Activated CD4-positive, alpha-beta T cell treated with anti-CD3 and anti-CD28 coated beads for 36 hours (primary cell): ENCODE results near the gene PTPN3. TPM values are rescaled to one million over a fixed set of nuclear protein-coding genes. Genes with fewer than 3 reads are reported as not detected.

Experiments
- ATAC-seq: fragments of 200-7000 bp; cut with Tn5 transposase; one replicate; pipeline ENCODE4 v1.10.0; 2021; ENCODE audit warnings: mild to moderate bottlenecking, moderate library complexity
- CTCF ChIA-PET: fragments of 350-600 bp; sonication (Branson Sonifier 250); formaldehyde crosslinking; loops from one replicate; lab custom pipeline; 2021; ENCODE audit warnings: antibody characterized with exemption; lab: Charles Lee
- POLR2A ChIA-PET: fragments of 350-600 bp; sonication (Branson Sonifier 250); formaldehyde crosslinking; loops from one replicate; lab custom pipeline; 2021; ENCODE audit warnings: antibody characterized with exemption, inconsistent platforms; lab: Charles Lee
- DNase-seq: peaks from one replicate; pipeline ENCODE4 v3.0.0-alpha.2; 2020
- H3K27ac Mint-ChIP-seq: one replicate; pipeline ENCODE4 v1.8.0; 2021; ENCODE audit warnings: mixed read lengths
- H3K27me3 Mint-ChIP-seq: one replicate; pipeline ENCODE4 v1.8.0; 2021; ENCODE audit warnings: mixed read lengths
- H3K36me3 Mint-ChIP-seq: one replicate; pipeline ENCODE4 v1.8.0; 2021; ENCODE audit warnings: low read depth, mixed read lengths
- H3K4me1 Mint-ChIP-seq: one replicate; pipeline ENCODE4 v1.8.0; 2021; ENCODE audit warnings: mixed read lengths
- H3K4me3 Mint-ChIP-seq: one replicate; pipeline ENCODE4 v1.8.0; 2021; ENCODE audit warnings: mild to moderate bottlenecking, moderate library complexity, mixed read lengths
- H3K9me3 Mint-ChIP-seq: one replicate; pipeline ENCODE4 v1.8.0; 2021; ENCODE audit warnings: low read depth, mixed read lengths
- intact Hi-C, 2 experiments: fragments of 100-400 bp; cut with DNase I in 1 of 2; cut with micrococcal nuclease in 1 of 2; formaldehyde crosslinking; loops; one replicate each; pipeline versions ENCODE4 v1.14.2 to v1.15.1; 2022 to 2024; cut with DNase I, micrococcal nuclease
- total RNA-seq, 2 experiments: library from RNA; stranded (reverse); gene quantifications; one replicate each; pipeline ENCODE4 v1.2.3, GENCODE V29; 2021

PTPN3 gene
- total RNA-seq, 2 experiments from 2014 or later: 0.32 to 0.46 TPM

DNA sequence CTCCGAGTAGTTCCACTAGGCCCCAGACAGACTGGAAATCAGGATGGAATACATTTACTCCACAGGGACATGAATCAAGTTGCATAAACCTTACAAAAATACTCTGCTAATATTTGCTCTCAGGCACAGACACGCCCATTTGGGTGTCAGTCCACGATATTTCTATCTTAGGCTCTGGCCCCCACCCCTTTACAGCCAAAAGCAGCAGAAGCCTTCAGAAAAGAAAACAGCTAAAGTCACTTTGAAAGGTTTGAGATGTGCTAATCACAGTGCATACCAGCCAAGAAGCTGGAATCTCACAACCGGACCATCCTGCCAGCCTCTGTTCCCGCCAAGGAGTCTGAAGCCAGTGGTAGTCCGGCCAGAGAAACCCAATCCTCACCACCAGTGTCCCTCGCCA, 22.6 kb downstream of the PTPN3 start:
- intact Hi-C loops: no loop called here
- H3K9me3 Mint-ChIP-seq: no peaks in the 10 kb centered on the region
- no peak overlapping the region for H3K4me3 Mint-ChIP-seq
- ChIA-PET POLR2A (no interaction called here), CTCF (interaction anchor here (1.0 to 1.7 kb wide), 2 partner anchors 11 to 35 kb away, joined by 3 to 6 read pairs; no protein-coding TSS in a partner anchor)
- H3K36me3 Mint-ChIP-seq: no peaks in the 10 kb centered on the region
- ATAC-seq: no peak
- peaks cover 21% of the 10 kb centered on the region for H3K27me3 Mint-ChIP-seq
- H3K27ac Mint-ChIP-seq: no peak overlapping the region
- H3K4me1 Mint-ChIP-seq: peaks cover 10% of the 10 kb centered on the region
- DNase-seq: no peak

DNA sequence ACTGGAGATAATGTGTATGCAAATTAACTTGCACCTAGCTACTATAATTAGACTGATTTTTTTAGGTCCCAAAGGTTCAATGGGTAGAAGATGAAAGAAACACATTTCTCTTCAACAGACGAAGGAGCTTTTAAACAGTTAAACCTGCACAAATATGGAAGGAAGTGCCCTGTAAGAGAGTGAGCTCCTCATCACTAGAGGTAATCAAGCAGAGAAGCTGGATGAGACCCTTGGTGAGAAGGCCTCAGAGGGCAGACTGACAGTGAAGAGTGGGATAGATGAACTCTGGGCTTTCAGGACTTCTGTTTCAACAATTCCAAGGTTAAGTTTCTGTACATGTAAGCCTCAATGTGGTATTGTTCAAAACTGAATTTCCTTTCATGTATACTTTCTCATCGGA, 23.2 kb downstream of the PTPN3 start:
- no peak for DNase-seq
- no peak overlapping the region for H3K27ac Mint-ChIP-seq
- intact Hi-C loops: no loop called here
- POLR2A ChIA-PET: no interaction called here
- ATAC-seq: no peak
- CTCF ChIA-PET: interaction anchor here (0.7 to 1.7 kb wide), 4 partner anchors 10 to 43 kb away, joined by 3 to 6 read pairs (median 4); no protein-coding TSS in a partner anchor
- peaks cover 7% of the 10 kb centered on the region for H3K4me1 Mint-ChIP-seq
- no peaks in the 10 kb centered on the region for H3K9me3 Mint-ChIP-seq
- no peaks in the 10 kb centered on the region for H3K36me3 Mint-ChIP-seq
- no peak overlapping the region for H3K4me3 Mint-ChIP-seq
- H3K27me3 Mint-ChIP-seq: peaks cover 21% of the 10 kb centered on the region

DNA sequence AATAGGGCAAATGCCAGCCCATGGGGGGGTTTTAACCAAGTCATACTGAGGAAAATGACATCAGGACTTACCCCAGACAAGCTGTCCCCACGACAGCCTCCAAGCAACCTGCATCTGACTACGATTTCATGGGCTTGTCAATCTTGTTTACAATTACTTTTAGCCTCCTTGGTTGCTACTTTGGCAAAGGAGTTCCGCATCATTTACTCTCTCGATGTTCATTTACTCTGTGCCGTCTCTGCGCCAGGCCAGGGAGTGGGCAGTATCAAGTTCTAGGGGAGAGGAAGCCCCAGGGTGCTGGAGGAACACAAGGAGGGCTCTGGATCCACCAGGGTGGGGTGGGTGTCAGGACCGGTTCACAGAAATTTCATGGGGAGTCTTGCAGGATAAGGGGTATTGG, 23.9 kb downstream of the PTPN3 start:
- ChIA-PET CTCF (interaction anchor here (0.7 to 1.7 kb wide), 3 partner anchors 10 to 43 kb away, joined by 3 to 6 read pairs (median 4); no protein-coding TSS in a partner anchor), POLR2A (no interaction called here)
- Mint-ChIP-seq H3K9me3 (no peaks in the 10 kb centered on the region), H3K36me3 (no peaks in the 10 kb centered on the region), H3K4me3 (no peak overlapping the region), H3K27me3 (peaks cover 19% of the 10 kb centered on the region), H3K27ac (no peak overlapping the region), H3K4me1 (peaks cover 1% of the 10 kb centered on the region)
- intact Hi-C loops: no loop called here
- no peak for ATAC-seq
- DNase-seq: no peak

DNA sequence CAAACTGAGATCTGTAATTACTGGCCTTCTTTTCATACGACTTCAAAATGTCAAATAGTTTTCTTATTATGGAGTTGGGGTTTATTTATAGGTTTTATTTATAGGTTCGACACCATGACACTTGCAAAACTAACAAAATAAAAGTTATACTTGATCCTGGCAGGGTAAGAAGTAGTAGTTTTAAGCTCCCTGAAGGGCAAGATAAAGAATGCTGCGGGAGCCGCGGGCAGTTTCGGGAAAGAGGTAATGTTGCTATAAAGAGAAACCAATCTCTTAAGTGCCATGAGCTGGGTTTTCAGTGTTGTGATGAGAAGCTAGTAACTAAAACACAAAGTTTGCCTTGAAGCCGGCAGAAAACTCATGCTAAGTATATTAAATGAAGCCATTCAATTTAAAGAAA, 24.8 kb downstream of the PTPN3 start:
- Mint-ChIP-seq H3K9me3 (no peaks in the 10 kb centered on the region), H3K4me3 (no peak overlapping the region), H3K4me1 (peaks cover 1% of the 10 kb centered on the region), H3K36me3 (no peaks in the 10 kb centered on the region), H3K27ac (no peak overlapping the region), H3K27me3 (peaks cover 16% of the 10 kb centered on the region)
- no peak for DNase-seq
- intact Hi-C loops: no loop called here
- ATAC-seq: no peak
- ChIA-PET CTCF (no interaction called here), POLR2A (no interaction called here)

DNA sequence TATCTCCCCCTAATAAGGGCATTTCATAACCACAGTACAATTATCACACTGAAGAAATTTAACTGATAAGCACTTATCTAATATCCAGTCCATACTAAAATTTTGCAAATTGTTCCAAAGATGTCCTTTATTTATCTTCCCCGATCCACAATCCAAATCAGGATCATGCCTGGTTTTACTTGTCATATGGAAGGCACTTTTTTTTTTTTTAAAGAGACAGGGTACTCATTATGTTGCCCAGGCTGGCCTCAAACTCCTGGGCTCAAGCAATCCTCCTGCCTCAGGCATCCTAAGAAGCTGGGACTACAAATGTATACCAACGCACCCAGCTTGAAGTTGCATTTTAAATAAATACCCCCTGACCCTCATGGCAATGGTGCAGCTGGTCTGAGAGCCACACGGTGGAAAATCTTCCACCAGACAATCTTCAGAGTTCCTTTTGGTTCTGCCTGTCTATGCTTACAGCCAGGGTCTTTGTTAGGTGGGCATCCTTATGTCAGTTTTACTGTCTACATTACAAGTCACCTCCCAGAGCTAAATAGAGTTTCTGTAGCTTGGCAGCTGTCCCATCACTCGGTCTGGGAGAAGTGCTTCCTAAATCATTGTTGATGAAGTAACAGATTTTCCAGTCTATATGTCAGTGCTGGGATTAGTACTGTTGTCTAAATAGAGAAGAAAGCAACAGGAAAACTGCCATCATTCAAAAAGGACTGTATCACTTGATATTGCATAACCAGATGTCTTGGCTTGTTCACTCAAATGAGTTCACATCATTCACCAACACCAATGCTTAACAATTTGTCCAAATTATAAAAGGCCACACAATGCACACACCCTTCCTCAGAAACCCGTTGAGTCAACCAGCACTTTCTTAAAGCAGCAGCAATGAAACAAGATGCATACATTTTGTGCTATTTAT, 26.4 kb downstream of the PTPN3 start:
- Mint-ChIP-seq H3K36me3 (no peaks in the 10 kb centered on the region), H3K4me3 (no peak overlapping the region), H3K27me3 (peaks cover 7% of the 10 kb centered on the region), H3K27ac (no peak overlapping the region), H3K4me1 (peaks cover 8% of the 10 kb centered on the region), H3K9me3 (no peaks in the 10 kb centered on the region)
- DNase-seq (no peak), ATAC-seq (no peak)
- intact Hi-C loops: no loop called here
- POLR2A ChIA-PET: no interaction called here
- CTCF ChIA-PET: interaction anchor here (0.8 to 0.9 kb wide), 2 partner anchors 9 to 31 kb away, joined by 3 to 4 read pairs; no protein-coding TSS in a partner anchor

DNA sequence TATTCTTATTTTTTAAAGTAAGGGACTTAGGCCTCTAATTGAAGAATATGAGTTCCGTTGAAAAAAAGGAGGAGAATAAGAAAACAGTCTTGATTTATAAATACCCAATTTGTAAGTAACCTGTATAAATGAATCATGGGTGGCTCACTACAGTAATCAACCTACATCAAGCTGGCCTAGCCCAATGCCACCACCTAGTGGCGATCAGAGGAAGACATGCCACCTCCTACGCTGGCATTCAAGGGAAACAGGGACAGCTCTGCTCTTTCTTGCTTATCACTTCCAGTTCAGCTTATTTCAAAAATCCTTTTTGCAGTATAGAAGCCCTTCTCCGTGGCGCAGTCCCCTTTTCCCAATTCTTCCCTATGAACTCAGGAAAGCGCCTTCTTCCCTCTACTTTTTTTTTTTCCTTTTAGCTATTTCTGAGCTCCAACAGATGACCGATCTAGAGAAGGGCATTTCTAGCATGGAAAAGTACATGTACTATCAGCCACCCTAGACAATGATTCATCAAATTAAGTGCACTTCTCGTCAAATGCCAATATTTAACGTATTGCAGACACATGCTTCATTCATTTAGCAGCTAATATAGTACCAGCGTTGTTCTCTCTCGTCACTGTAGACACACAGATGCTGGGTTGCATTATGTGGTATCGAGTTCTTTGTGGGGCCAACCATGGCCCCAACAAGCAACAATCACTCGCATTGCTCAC, 28.3 kb downstream of the PTPN3 start:
- H3K36me3 Mint-ChIP-seq: no peaks in the 10 kb centered on the region
- H3K27me3 Mint-ChIP-seq: peaks cover 11% of the 10 kb centered on the region
- ATAC-seq (peak; percentile 97), DNase-seq (peak; percentile 85)
- intact Hi-C loops: loop anchor here (1.0 to 5.0 kb wide), 4 partner anchors 30 to 288 kb away; partner anchors contain the start of gene EPB41L4B (in 1 of the 2)
- peaks cover 8% of the 10 kb centered on the region for H3K4me1 Mint-ChIP-seq
- H3K4me3 Mint-ChIP-seq: no peak overlapping the region
- no peak overlapping the region for H3K27ac Mint-ChIP-seq
- no peaks in the 10 kb centered on the region for H3K9me3 Mint-ChIP-seq
- POLR2A ChIA-PET: interaction anchor here (0.6 kb wide), 1 partner anchor 845 kb away, joined by 3 read pairs; no protein-coding TSS in a partner anchor
- CTCF ChIA-PET: interaction anchor here (0.5 to 5.2 kb wide), 35 partner anchors 9 to 609 kb away, joined by 3 to 80 read pairs (median 3); no protein-coding TSS in a partner anchor

DNA sequence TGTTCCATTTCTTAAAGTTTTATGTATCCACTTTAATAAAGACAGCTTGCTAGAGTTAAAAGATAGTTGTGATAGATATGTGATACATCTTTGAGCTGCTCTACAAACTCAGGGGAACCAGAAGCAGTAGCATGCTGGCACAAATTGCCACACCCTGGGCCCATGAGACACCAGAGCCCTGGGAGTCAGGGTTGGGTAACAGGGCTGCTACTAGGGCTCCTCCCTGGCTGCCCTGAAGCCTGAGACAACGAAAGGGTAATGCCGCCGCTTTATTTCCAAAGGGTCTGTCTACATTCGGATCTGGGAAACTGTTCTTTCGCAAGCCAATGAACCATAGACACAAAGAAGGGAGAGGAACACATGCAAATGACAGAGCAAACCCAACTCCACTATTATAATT, 29.2 kb downstream of the PTPN3 start:
- H3K27ac Mint-ChIP-seq: no peak overlapping the region
- ATAC-seq (no peak), DNase-seq (no peak)
- ChIA-PET POLR2A (no interaction called here), CTCF (interaction anchor here (0.6 to 5.2 kb wide), 12 partner anchors 8 to 608 kb away, joined by 3 to 80 read pairs (median 4); no protein-coding TSS in a partner anchor)
- H3K27me3 Mint-ChIP-seq: peaks cover 13% of the 10 kb centered on the region
- peaks cover 12% of the 10 kb centered on the region for H3K4me1 Mint-ChIP-seq
- no peak overlapping the region for H3K4me3 Mint-ChIP-seq
- H3K36me3 Mint-ChIP-seq: no peaks in the 10 kb centered on the region
- no peaks in the 10 kb centered on the region for H3K9me3 Mint-ChIP-seq
- intact Hi-C loops: loop anchor here (1.0 to 5.0 kb wide), 4 partner anchors 29 to 287 kb away; partner anchors contain the start of gene EPB41L4B (in 1 of the 2)

DNA sequence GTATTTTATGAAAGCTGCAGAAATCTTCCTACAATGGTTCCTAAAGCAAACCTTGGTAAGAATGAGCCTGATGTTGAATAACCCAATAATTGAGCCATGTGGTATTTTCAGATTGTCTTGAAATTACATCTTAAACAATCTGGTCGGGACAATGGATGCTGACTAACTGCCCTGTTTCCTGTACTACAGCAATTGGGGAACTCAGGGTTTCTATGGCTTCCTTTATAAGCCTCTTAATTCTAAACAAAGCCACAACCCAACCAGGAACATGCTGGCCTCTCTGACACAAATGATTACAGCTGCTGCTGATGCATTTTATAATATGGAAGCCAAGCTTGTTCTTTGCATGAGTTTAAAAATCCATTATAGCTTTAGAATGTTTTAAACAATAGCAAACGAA, 30.2 kb downstream of the PTPN3 start:
- H3K4me1 Mint-ChIP-seq: peaks cover 15% of the 10 kb centered on the region
- intact Hi-C loops: loop anchor here in 1 of 2 experiments (5.0 kb wide), 1 partner anchor 286 kb away; no protein-coding TSS in a partner anchor
- POLR2A ChIA-PET: no interaction called here
- no peaks in the 10 kb centered on the region for H3K9me3 Mint-ChIP-seq
- peaks cover 11% of the 10 kb centered on the region for H3K27me3 Mint-ChIP-seq
- no peaks in the 10 kb centered on the region for H3K36me3 Mint-ChIP-seq
- CTCF ChIA-PET: interaction anchor here (0.7 to 5.2 kb wide), 6 partner anchors 15 to 58 kb away, joined by 3 to 80 read pairs (median 3); no protein-coding TSS in a partner anchor
- DNase-seq (no peak), ATAC-seq (peak; percentile 40)
- H3K27ac Mint-ChIP-seq: no peak overlapping the region
- no peak overlapping the region for H3K4me3 Mint-ChIP-seq

DNA sequence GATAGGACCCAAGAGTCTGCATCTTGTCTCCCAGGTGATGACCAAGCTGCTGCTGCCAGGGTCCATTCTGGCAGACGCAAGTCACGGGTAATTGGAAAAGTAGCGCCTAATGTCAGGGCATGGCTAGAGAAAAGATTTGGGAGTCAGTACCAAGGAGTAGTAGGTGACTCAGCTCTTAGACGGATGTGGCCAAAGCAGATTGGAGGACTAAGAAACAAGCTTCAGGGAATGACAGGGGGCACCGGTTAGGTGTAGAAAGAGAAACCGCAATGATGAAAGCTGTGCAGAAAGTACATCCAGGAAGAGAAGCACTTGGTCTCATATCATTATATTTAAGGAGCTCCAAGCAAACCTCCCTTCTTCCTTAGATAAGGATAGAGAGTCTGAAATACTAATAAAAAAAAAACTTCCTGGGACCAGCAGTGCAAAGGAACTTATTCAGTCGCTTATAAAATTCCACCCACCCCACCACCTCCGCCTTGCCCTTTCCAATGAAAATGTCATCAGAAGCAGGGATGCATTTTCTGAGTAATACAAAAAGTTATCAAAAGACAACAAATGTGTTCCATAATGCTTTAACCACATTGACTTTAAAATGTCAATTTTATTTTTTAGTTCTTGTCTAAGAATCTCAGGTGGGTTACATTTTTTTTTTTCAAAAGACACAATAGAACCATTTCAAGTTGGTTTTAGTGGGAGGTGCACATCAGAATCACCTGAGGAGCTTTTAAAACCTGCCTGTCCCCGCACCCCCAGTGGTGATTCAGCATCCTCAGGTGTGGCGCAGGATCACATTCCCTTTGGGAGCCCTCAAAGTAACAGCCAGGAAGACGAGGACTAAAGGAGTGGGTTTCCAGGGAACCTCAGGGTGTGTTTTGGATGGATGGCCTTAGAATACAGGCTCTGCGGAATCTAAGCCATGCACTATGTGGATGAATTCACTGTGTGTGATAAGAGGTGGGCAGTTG, 31.2 kb downstream of the PTPN3 start:
- CTCF ChIA-PET: interaction anchor here (0.7 to 5.2 kb wide), 5 partner anchors 15 to 209 kb away, joined by 3 to 80 read pairs (median 3); no protein-coding TSS in a partner anchor
- Mint-ChIP-seq H3K27ac (no peak overlapping the region), H3K27me3 (peaks cover 16% of the 10 kb centered on the region), H3K4me3 (no peak overlapping the region), H3K36me3 (no peaks in the 10 kb centered on the region), H3K9me3 (no peaks in the 10 kb centered on the region), H3K4me1 (peaks cover 15% of the 10 kb centered on the region)
- ATAC-seq (no peak), DNase-seq (no peak)
- intact Hi-C loops: loop anchor here in 1 of 2 experiments (5.0 kb wide), 1 partner anchor 285 kb away; no protein-coding TSS in a partner anchor
- POLR2A ChIA-PET: no interaction called here

DNA sequence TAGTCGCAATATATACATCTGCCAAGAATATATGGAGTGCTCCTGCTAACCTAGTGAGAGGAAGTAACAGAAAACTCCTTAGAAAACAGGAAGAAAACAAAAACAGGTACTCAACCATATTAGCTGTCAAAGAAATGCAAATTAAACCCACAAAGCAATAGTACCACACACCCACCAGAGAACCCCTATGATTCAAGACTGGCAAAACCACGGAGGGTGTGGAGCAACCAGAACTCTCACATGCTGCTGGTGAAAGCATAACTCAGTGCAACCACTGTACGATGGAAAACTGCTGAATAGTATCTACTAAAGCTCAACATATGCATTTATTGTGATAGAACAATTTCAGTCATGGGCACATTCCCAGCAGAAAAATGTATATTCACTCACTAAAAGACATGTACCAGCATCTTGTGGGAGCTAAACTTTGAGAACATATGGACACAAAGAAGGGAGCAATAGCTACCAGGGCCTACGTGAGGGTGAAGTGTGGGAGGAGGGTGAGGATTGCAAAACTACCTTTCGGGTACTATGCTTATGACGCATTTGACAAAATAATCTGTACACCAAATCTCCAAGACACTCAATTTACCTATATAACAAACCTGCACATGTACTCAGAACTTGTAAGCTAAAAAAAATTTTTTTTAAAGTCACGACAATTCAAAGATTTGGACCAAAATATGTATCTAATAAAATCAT, 34.0 kb downstream of the PTPN3 start:
- Mint-ChIP-seq H3K4me3 (no peak overlapping the region), H3K9me3 (no peaks in the 10 kb centered on the region), H3K4me1 (peaks cover 15% of the 10 kb centered on the region), H3K27ac (no peak overlapping the region), H3K27me3 (peaks cover 25% of the 10 kb centered on the region), H3K36me3 (no peaks in the 10 kb centered on the region)
- ATAC-seq (peak; percentile 86), DNase-seq (peak; percentile 53)
- POLR2A ChIA-PET: no interaction called here
- intact Hi-C loops: no loop called here
- CTCF ChIA-PET: interaction anchor here (0.7 to 2.5 kb wide), 3 partner anchors 11 to 331 kb away, joined by 3 to 12 read pairs (median 6); no protein-coding TSS in a partner anchor
